Measurements from ENCODE around the gene LRP1. TPM values are rescaled to one million over a fixed set of nuclear protein-coding genes. Genes with fewer than 3 reads are reported as not detected.

Gene LRP1
- total and polyA plus RNA-seq, 4 donors = 87.5 to 375 (median 139) TPM

- peaks cover 7 to 15% (median 9%) of the 10 kb centered on the region in 4 donors for H3K4me1 ChIP-seq (ENCODE audit: control insufficient read depth in 4 of 4, insufficient read depth in 4 of 4, low read length in 3 of 4)
- peak overlapping the region; percentile 1 to 23 for H3K27ac ChIP-seq (ENCODE audit: low read depth in 1 of 2, low read length in 2 of 2)
- WGBS = 93% methylated on average over 12 of the region's 12 CpGs
- no peak for DNase-seq (ENCODE audit: low spot score)
- no peak overlapping the region for H3K9ac ChIP-seq (ENCODE audit: low read depth in 1 of 2, low read length in 2 of 2)
- H3K36me3 ChIP-seq (ENCODE audit: control insufficient read depth in 4 of 4, insufficient read depth in 3 of 4, low read depth in 1 of 4, low read length in 3 of 4) = peaks cover 10 to 59% (median 40%) of the 10 kb centered on the region in 4 donors
- no peaks in the 10 kb centered on the region for H3K27me3 ChIP-seq (ENCODE audit: control insufficient read depth in 4 of 4, insufficient read depth in 4 of 4, low read length in 3 of 4)
- no peak overlapping the region for H3K4me3 ChIP-seq (ENCODE audit: low read depth in 1 of 3, low read length in 3 of 3)
- no peaks in the 10 kb centered on the region for H3K9me3 ChIP-seq (ENCODE audit: control insufficient read depth in 4 of 4, low read length in 3 of 4)
- TF ChIP-seq HNF4A (conservative IDR thresholded peaks at IDR 0.05) (no peak), YY1 (IDR thresholded peaks at IDR 0.05) (no peak), SP1 (IDR thresholded peaks at IDR 0.05) (no peak), CTCF (IDR thresholded peaks at IDR 0.05; ENCODE audit: low read depth, low read length, missing input control) (no peak), HNF4G (IDR thresholded peaks at IDR 0.05) (no peak), JUND (IDR thresholded peaks at IDR 0.05) (no peak), RAD21 (IDR thresholded peaks at IDR 0.05) (no peak), EGR1 (IDR thresholded peaks at IDR 0.05; ENCODE audit: low read depth in 2 of 2) (no peak), FOXA2 (IDR thresholded peaks at IDR 0.05) (no peak), ATF3 (IDR thresholded peaks at IDR 0.05) (no peak), TAF1 (conservative IDR thresholded peaks at IDR 0.05) (no peak), RXRA (IDR thresholded peaks at IDR 0.05) (no peak), ZBTB33 (IDR thresholded peaks at IDR 0.05) (no peak), NR2F2 (IDR thresholded peaks at IDR 0.05) (no peak), FOXA1 (IDR thresholded peaks at IDR 0.05) (no peak), GABPA (IDR thresholded peaks at IDR 0.05 in 1 of 2, conservative IDR thresholded peaks at IDR 0.05 in 1 of 2) (no peak)
- TF ChIP-seq, protein P1, sequence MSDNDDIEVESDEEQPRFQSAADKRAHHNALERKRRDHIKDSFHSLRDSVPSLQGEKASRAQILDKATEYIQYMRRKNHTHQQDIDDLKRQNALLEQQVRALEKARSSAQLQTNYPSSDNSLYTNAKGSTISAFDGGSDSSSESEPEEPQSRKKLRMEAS (IDR thresholded peaks at IDR 0.05) = no peak
- TF ChIP-seq, protein P2, sequence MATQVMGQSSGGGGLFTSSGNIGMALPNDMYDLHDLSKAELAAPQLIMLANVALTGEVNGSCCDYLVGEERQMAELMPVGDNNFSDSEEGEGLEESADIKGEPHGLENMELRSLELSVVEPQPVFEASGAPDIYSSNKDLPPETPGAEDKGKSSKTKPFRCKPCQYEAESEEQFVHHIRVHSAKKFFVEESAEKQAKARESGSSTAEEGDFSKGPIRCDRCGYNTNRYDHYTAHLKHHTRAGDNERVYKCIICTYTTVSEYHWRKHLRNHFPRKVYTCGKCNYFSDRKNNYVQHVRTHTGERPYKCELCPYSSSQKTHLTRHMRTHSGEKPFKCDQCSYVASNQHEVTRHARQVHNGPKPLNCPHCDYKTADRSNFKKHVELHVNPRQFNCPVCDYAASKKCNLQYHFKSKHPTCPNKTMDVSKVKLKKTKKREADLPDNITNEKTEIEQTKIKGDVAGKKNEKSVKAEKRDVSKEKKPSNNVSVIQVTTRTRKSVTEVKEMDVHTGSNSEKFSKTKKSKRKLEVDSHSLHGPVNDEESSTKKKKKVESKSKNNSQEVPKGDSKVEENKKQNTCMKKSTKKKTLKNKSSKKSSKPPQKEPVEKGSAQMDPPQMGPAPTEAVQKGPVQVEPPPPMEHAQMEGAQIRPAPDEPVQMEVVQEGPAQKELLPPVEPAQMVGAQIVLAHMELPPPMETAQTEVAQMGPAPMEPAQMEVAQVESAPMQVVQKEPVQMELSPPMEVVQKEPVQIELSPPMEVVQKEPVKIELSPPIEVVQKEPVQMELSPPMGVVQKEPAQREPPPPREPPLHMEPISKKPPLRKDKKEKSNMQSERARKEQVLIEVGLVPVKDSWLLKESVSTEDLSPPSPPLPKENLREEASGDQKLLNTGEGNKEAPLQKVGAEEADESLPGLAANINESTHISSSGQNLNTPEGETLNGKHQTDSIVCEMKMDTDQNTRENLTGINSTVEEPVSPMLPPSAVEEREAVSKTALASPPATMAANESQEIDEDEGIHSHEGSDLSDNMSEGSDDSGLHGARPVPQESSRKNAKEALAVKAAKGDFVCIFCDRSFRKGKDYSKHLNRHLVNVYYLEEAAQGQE (IDR thresholded peaks at IDR 0.05) = no peak
Measured at GRCh38 chr12:57099766-57100165, 28.5 kb upstream of the LRP1 start.
